DND-41 (cell line): ENCODE results near the gene PLK5.

ENCODE experiments used
- ATAC-seq: fragments of 200-7000 bp; cut with Tn5 transposase; 3 replicates; pipeline ENCODE4 v1.9.1; 2021; ENCODE audit warnings: low read depth; ENCODE audit not compliant: insufficient read depth
- DNase-seq: peaks from one replicate; pipeline ENCODE4 v3.0.0-alpha.2; 2020
- H2AFZ ChIP-seq: 2 replicates; pipeline ENCODE4 v1.6.0; 2012; ENCODE audit warnings: low read depth, low read length
- H3K27ac ChIP-seq: 2 replicates; pipeline ENCODE4 v1.5.1; 2012; ENCODE audit warnings: low read length, inconsistent platforms
- H3K27me3 ChIP-seq: fragments of 200-600 bp; sonication (generic); 2 replicates; pipeline ENCODE4 v1.6.0; 2012; ENCODE audit warnings: low read length, mild to moderate bottlenecking, inconsistent platforms; ENCODE audit not compliant: insufficient read depth, poor library complexity
- H3K36me3 ChIP-seq: 2 replicates; pipeline ENCODE4 v1.5.1; 2012; ENCODE audit warnings: low read length, inconsistent platforms; ENCODE audit not compliant: insufficient read depth
- H3K4me1 ChIP-seq: 2 replicates; pipeline ENCODE4 v1.5.1; 2012; ENCODE audit warnings: mild to moderate bottlenecking, low read length; ENCODE audit not compliant: insufficient read depth
- H3K4me2 ChIP-seq: 2 replicates; pipeline ENCODE4 v1.6.0; 2012; ENCODE audit warnings: mild to moderate bottlenecking, moderate library complexity, low read length, inconsistent platforms; ENCODE audit not compliant: insufficient read depth
- H3K4me3 ChIP-seq, 2 experiments: fragments of 200-600 bp in 1 of 2; shearing (Covaris generic) in 1 of 2; 2 replicates each; pipeline ENCODE4 v1.5.1; 2012 to 2016; ENCODE audit warnings: inconsistent platforms in 2 of 2, low read length in 2 of 2, mild to moderate bottlenecking in 2 of 2, low read depth in 1 of 2, moderate library complexity in 1 of 2
- H3K79me2 ChIP-seq: 2 replicates; pipeline ENCODE4 v1.6.0; 2012; ENCODE audit warnings: low read length, inconsistent platforms; ENCODE audit not compliant: insufficient read depth
- H3K9ac ChIP-seq: 2 replicates; pipeline ENCODE4 v1.6.0; 2012; ENCODE audit warnings: low read depth, mild to moderate bottlenecking, inconsistent platforms, low read length, moderate library complexity
- H3K9me3 ChIP-seq: 2 replicates; pipeline ENCODE4 v1.5.1; 2012; ENCODE audit warnings: low read length, moderate library complexity, mild to moderate bottlenecking, inconsistent platforms; ENCODE audit not compliant: insufficient read depth, severe bottlenecking
- H4K20me1 ChIP-seq: 2 replicates; pipeline ENCODE4 v1.6.0; 2012; ENCODE audit warnings: low read length; ENCODE audit not compliant: insufficient read depth
- EZH2 ChIP-seq: IDR thresholded peaks from 3 replicates; pipeline ENCODE4 v1.6.1; 2012; ENCODE audit warnings: borderline replicate concordance, low read depth, mild to moderate bottlenecking, moderate library complexity, low read length, inconsistent platforms; ENCODE audit not compliant: severe bottlenecking
- TF ChIP-seq, protein P1 (sequence below): IDR thresholded peaks from 2 replicates; pipeline ENCODE4 v1.5.1; 2012; ENCODE audit warnings: borderline replicate concordance, low read length, moderate library complexity, mild to moderate bottlenecking; ENCODE audit not compliant: poor library complexity, severe bottlenecking; ENCODE audit errors: extremely low read depth

PLK5 gene

DNA sequence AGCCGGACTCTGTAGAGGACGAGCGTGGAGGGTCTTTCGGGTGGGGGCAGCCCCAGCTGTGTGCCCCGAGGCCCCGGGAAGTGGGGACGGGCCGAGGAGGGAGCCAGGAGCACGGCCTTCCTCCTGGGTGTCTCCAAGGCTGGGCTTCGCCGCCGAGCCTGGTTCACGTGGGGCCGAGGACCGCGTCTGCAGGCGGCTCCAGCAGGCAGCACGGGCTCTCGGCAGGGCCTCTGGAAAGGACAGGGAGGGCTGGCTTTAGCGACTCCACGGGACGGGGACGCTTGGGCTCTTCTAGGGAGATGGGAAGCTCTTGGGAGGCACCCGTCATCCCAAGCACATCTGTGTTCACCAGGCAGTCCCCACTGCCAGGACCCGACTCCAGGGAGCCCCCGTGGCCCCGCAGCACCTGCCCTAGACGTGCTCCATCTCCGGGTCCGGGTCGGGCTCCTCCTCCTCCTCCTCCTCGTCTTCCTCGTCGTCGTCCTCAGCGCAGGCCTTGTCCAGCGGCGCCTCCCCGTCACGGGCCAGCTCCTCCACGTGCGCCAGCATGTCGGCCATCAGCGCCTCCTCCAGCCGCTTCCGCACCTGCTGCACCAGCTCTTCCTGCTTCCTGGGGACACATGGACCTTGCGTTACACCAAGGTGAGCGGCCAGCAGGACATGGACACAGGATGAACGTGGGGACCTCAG lies 54.2 kb downstream of the PLK5 start:
- Histone ChIP-seq H3K36me3 (peaks cover 74% of the 10 kb centered on the region), H3K4me2 (no peak overlapping the region), H3K27me3 (no peaks in the 10 kb centered on the region), H3K4me1 (no peaks in the 10 kb centered on the region), H4K20me1 (peaks cover 58% of the 10 kb centered on the region), H3K27ac (no peak overlapping the region), H3K79me2 (peaks cover 4% of the 10 kb centered on the region; the same call in 1 of the 2 replicates), H2AFZ (no peak overlapping the region), H3K4me3 (no peak overlapping the region), H3K9ac (no peak overlapping the region), H3K9me3 (no peaks in the 10 kb centered on the region)
- TF ChIP-seq, protein P1, sequence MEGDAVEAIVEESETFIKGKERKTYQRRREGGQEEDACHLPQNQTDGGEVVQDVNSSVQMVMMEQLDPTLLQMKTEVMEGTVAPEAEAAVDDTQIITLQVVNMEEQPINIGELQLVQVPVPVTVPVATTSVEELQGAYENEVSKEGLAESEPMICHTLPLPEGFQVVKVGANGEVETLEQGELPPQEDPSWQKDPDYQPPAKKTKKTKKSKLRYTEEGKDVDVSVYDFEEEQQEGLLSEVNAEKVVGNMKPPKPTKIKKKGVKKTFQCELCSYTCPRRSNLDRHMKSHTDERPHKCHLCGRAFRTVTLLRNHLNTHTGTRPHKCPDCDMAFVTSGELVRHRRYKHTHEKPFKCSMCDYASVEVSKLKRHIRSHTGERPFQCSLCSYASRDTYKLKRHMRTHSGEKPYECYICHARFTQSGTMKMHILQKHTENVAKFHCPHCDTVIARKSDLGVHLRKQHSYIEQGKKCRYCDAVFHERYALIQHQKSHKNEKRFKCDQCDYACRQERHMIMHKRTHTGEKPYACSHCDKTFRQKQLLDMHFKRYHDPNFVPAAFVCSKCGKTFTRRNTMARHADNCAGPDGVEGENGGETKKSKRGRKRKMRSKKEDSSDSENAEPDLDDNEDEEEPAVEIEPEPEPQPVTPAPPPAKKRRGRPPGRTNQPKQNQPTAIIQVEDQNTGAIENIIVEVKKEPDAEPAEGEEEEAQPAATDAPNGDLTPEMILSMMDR = no peak
- TF ChIP-seq EZH2 = no peak
- ATAC-seq (no peak), DNase-seq (no peak)

- no peak overlapping the region for H3K27ac ChIP-seq
- H3K27me3 ChIP-seq = no peaks in the 10 kb centered on the region
- H2AFZ ChIP-seq = no peak overlapping the region
- DNase-seq (no peak), ATAC-seq (no peak)
- H3K9ac ChIP-seq = no peak overlapping the region
- peaks cover 14% of the 10 kb centered on the region for H3K79me2 ChIP-seq
- H3K9me3 ChIP-seq = no peaks in the 10 kb centered on the region
- TF ChIP-seq, protein P1 = no peak
- peaks cover 61% of the 10 kb centered on the region for H4K20me1 ChIP-seq
- peaks cover 86% of the 10 kb centered on the region for H3K36me3 ChIP-seq
- no peaks in the 10 kb centered on the region for H3K4me1 ChIP-seq
- H3K4me3 ChIP-seq = no peak overlapping the region
- H3K4me2 ChIP-seq = no peak overlapping the region
Observed at GRCh38 chr19:1579222-1579621, 55.3 kb downstream of the PLK5 start.

DNA sequence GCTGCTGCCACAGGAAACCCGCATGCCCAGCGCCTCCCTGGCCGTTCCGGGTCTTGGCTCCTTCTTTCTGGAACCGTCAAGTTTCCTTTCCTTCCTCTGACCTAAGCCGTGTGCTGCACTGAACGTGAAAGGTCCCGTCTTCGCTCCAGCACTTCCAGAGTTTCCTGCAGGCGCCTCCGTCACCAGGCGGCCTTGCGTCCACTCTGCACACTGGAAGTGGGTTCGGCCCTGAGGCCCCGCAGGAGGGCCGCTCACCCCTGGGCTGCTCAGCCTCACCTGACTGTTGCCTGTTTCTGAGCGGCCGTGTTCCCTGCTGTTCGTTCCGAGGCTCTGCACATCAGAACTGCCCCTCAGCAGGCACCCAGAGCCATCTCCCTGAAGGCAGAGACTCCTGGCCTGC lies 56.5 kb downstream of the PLK5 start:
- H3K36me3 ChIP-seq = peaks cover 97% of the 10 kb centered on the region
- H4K20me1 ChIP-seq = peaks cover 64% of the 10 kb centered on the region
- H3K4me3 ChIP-seq = no peak overlapping the region
- no peak overlapping the region for H2AFZ ChIP-seq
- H3K27ac ChIP-seq = no peak overlapping the region
- H3K9me3 ChIP-seq = no peaks in the 10 kb centered on the region
- H3K4me2 ChIP-seq = no peak overlapping the region
- DNase-seq = no peak
- TF ChIP-seq, protein P1 = no peak
- no peak for TF ChIP-seq EZH2
- no peaks in the 10 kb centered on the region for H3K27me3 ChIP-seq
- ATAC-seq = no peak
- peaks cover 23% of the 10 kb centered on the region for H3K79me2 ChIP-seq
- no peak overlapping the region for H3K9ac ChIP-seq
- H3K4me1 ChIP-seq = no peaks in the 10 kb centered on the region

GRCh38 chr19:1580957-1581356 lies 57.1 kb downstream of the PLK5 start:
- H3K36me3 ChIP-seq = peaks cover 98% of the 10 kb centered on the region
- DNase-seq = no peak
- TF ChIP-seq EZH2 = no peak
- TF ChIP-seq, protein P1 = no peak

More at GRCh38 chr19:1580957-1581356, 57.1 kb downstream of the PLK5 start:
- Histone ChIP-seq H3K27me3 (no peaks in the 10 kb centered on the region), H3K9me3 (no peaks in the 10 kb centered on the region), H4K20me1 (peaks cover 70% of the 10 kb centered on the region), H3K4me2 (no peak overlapping the region), H3K79me2 (peaks cover 29% of the 10 kb centered on the region), H3K27ac (no peak overlapping the region), H3K9ac (no peak overlapping the region), H3K4me1 (no peaks in the 10 kb centered on the region), H3K4me3 (no peak overlapping the region), H2AFZ (no peak overlapping the region)
- ATAC-seq = no peak
